AG04449 (cell line): Measurements from ENCODE around the gene MSANTD3.

Experiments
- CTCF ChIA-PET: fragments of 350-600 bp; formaldehyde crosslinking; extraction: SDS; loops from one replicate; lab custom pipeline; 2021; ENCODE audit warnings: antibody characterized with exemption; lab: Yijun Ruan, JAX
- POLR2A ChIA-PET: fragments of 400-600, 350-600 bp; formaldehyde crosslinking; extraction: SDS; loops from one replicate; lab custom pipeline; 2020; ENCODE audit warnings: antibody characterized with exemption, inconsistent platforms; lab: Yijun Ruan, JAX
- DNase-seq: peaks from one replicate; pipeline ENCODE4 v3.0.0-alpha.2; 2010; ENCODE audit warnings: low read depth, low spot score
- H3K4me3 ChIP-seq: 2 replicates; pipeline ENCODE4 v1.5.1; 2011; ENCODE audit warnings: low read depth, mild to moderate bottlenecking, control low read depth, low read length
- TF ChIP-seq, protein P1 (sequence below): IDR thresholded peaks from one replicate; pipeline ENCODE4 v1.5.1; 2011; ENCODE audit warnings: mild to moderate bottlenecking, moderate library complexity, low read length, control low read depth, inconsistent platforms; ENCODE audit not compliant: insufficient read depth; ENCODE audit errors: missing control alignments

The MSANTD3 gene

DNA sequence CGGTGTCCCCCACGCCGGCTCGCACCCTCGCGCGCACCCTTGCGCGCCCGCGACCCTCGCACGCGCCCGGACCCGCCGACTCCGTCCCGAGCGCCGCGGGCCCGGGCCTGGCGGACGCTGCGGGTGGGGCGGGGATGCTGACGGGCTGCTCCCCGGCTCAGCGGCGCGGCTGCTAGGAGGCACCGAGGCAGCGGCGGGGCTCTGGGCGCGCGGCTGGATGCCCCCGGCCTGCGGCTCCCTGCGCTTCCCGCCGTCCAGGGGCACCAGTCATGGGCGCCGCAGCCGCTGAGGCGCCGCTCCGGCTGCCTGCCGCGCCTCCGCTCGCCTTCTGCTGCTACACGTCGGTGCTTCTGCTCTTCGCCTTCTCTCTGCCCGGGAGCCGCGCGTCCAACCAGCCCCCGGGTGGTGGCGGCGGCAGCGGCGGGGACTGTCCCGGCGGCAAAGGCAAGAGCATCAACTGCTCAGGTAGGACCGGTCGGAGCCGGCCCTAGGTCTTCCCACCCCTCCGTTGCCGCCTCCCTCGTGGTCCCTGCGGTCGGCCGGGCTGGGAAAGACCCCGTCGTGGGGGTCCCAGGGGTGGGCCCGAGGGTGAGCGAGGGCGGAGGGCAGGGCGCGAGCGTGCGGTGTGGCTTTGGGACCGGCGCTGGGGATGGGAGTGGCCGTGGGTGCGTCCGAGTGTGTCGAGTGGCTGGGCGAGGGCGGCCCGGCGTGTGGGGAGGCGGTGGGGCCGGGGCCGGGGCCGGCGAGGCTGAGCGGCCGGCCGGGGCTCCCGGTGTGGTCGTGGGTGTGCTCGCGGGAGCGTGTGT lies 46.5 kb downstream of the MSANTD3 start:
- peak overlapping the region; percentile 65 for H3K4me3 ChIP-seq

DNA sequence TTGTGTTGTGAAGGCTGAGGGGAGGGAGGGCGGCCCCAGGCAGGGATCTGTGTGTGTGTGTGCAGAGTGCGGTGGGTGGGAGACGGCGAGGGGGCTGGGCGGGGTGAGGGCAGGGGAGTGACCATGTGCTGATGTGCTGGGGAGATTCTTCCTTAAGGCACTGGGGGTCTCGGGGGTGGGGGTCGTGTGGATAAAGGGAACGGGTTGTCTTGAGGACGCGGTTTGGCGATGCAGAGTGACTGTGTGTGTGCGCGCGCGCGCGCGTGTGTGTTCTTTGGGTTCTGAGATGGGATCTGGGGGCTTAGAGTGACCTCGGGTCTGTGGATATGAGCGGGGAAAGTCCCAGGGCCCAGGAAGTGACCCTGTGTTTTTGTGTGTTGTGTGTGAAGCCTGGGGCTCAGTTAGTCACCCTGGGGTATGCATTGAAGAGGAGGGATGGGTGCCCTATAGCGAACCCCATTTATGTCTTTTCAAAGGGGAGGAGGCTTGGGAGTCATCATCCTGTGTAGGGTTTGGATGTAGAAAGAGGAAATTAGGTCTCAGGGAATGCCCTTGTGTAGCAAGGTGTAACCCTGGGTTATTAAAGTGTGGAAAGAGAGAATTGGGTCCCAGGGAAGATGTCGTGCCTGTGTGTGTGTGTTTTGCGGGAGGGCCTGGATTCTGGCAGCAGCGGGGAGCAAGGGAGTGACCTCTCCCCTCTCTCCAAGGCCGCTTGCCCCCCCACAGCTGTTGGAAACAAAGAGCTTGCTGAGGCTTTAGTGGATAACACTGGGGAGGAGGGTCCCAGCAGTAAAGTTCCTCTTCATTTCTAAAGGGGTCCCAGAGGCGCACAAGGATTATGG lies 47.4 kb downstream of the MSANTD3 start:
- ChIA-PET CTCF (no interaction called here), POLR2A (no interaction called here)
- TF ChIP-seq, protein P1, sequence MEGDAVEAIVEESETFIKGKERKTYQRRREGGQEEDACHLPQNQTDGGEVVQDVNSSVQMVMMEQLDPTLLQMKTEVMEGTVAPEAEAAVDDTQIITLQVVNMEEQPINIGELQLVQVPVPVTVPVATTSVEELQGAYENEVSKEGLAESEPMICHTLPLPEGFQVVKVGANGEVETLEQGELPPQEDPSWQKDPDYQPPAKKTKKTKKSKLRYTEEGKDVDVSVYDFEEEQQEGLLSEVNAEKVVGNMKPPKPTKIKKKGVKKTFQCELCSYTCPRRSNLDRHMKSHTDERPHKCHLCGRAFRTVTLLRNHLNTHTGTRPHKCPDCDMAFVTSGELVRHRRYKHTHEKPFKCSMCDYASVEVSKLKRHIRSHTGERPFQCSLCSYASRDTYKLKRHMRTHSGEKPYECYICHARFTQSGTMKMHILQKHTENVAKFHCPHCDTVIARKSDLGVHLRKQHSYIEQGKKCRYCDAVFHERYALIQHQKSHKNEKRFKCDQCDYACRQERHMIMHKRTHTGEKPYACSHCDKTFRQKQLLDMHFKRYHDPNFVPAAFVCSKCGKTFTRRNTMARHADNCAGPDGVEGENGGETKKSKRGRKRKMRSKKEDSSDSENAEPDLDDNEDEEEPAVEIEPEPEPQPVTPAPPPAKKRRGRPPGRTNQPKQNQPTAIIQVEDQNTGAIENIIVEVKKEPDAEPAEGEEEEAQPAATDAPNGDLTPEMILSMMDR: no peak
- H3K4me3 ChIP-seq: peak overlapping the region; percentile 65
- DNase-seq: no peak

More for the DNA sequence above, 46.5 kb downstream of the MSANTD3 start:
- CTCF ChIA-PET: interaction anchor here (1.8 kb wide), 1 partner anchor 11 kb away, joined by 6 read pairs; no protein-coding TSS in a partner anchor
- TF ChIP-seq, protein P1: no peak
- no peak for DNase-seq
- POLR2A ChIA-PET: no interaction called here

DNA sequence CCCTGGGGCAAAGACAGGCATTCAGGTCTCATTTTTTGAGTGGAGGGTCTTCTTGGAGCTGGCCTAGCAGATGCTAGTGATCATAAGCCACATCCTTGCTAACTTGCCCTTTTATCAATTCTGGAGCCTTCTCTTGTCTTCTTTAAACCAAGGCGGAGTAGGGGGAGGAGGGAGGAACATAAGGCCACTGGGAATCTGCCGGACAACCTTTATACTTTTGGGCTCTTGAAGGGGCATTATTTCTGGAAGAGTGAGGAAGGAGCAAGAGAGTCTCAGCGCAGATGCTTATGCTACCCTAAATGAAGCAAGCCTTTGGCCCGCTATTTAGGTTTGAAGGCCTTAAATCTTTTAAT lies 48.0 kb downstream of the MSANTD3 start:
- no peak for DNase-seq
- H3K4me3 ChIP-seq: no peak overlapping the region

DNA sequence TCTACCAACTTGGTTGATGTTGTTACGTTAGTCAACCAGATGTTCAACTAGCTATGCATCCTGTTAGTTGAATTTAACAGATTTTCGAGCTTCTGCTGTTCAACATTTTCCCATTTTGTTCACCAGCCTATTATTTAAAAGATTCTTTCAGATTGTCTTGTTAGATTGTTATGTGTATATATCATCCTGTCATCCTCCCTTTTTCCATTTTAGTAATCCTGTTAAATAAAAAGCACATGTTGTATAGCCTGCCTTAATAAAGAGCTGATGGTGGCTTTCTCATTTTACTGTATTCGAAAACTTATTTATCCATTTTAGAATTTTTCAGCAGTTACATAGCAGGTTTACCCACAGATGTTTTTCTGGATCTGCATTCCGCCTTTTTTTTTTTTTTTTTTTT lies 50.3 kb downstream of the MSANTD3 start:
- TF ChIP-seq, protein P1: no peak
- ChIA-PET CTCF (interaction anchor here (1.2 to 3.4 kb wide), 3 partner anchors 27 to 125 kb away, joined by 3 to 15 read pairs (median 6); no protein-coding TSS in a partner anchor), POLR2A (no interaction called here)
- DNase-seq: no peak
- no peak overlapping the region for H3K4me3 ChIP-seq

More for the DNA sequence above, 48.0 kb downstream of the MSANTD3 start:
- TF ChIP-seq, protein P1: no peak
- POLR2A ChIA-PET: no interaction called here
- CTCF ChIA-PET: interaction anchor here (3.4 kb wide), 1 partner anchor 29 kb away, joined by 15 read pairs; no protein-coding TSS in a partner anchor

DNA sequence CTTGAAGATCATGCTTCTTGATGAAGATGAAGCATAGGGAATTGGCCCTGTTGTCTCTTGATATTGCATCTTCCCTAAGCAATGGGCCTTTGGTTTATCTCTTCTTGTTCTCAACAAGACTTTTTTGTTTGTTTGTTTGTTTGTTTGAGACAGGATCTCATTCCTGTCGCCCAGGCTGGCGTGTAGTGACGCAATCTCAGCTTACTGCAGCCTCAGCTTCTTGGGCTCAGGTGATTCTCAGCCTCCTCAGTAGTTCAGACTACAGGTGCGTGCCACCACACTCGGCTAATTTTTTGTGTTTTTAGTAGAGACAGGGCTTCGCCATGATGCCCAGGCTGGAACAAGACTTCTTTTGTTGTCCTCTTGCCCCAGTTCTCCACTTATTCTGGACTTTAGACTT lies 51.2 kb downstream of the MSANTD3 start:
- CTCF ChIA-PET: interaction anchor here (1.2 to 3.4 kb wide), 5 partner anchors 12 to 124 kb away, joined by 3 to 15 read pairs (median 4); no protein-coding TSS in a partner anchor
- TF ChIP-seq, protein P1: no peak
- DNase-seq: no peak
- POLR2A ChIA-PET: no interaction called here
- no peak overlapping the region for H3K4me3 ChIP-seq

DNA sequence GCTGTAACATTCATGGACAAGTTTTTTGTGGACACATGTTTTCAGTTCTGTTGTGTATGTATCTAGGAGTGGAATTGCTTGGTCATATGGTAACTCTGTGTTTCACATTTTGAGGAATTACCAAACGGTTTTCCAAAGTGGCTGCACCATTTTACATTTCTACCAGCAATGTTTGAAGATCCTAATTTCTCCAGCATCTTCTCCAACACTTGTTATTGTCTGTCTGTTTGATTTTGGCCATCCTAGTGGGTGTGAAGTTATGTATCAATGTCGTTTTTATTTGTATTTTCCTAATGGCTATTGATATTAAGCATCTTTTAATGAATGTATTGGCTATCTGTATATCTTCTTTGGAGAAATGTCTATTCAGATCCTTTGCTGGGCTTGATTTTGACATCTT lies 52.9 kb downstream of the MSANTD3 start:
- POLR2A ChIA-PET: no interaction called here
- DNase-seq: no peak
- CTCF ChIA-PET: no interaction called here
- TF ChIP-seq, protein P1: no peak
- H3K4me3 ChIP-seq: no peak overlapping the region
